Measurements from ENCODE around the gene EXOC6. TPM values are rescaled to one million over a fixed set of nuclear protein-coding genes. Genes with fewer than 3 reads are reported as not detected.
"Not testable (repeated sequence)": the region's sequence is repeated elsewhere in the genome, so short reads cannot be mapped to it uniquely, and the experiment has no call there.

Gene EXOC6
- total RNA-seq, 1 experiment from 2014 or later = 15.7 TPM

DNA sequence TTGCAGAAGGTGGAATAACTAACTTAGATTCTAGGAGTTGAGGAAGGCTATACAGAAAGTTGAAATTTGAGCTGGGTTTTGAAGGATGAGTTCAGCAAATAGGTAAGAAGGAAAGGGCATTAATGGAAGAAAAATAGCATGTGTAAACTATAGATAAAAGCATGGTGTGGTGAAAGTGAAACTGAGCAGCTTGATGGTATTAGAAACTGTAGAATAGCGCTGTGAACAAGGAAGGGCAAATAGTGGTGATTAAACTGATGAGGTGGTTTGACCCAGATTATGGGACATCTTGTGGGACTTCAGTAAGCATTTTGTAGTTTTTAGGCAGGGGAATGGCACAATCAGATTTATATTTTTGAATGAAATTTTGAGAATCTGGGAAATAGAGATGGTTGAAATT, 90.5 kb downstream of the EXOC6 start:
- no peak for DNase-seq (ENCODE audit: low spot score)

DNA sequence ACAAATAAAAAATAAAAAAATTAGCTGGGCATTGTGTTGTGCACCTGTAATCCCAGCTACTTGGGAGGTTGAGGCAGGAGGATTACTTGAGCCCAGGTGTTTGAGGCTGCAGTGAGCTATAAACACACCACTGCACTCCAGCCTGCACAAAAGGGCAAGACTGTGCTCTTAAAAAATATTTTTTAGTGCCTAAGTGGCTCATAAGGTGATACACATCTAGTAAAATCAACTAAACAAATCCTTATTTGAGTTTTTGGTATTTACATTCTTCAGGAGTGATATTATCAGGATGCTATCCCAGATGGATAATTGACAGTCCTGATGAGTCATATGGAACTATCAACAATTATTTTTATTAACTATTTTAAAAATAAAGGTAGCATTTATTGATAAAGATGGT, 93.9 kb downstream of the EXOC6 start:
- no peak for DNase-seq (ENCODE audit: low spot score)

DNA sequence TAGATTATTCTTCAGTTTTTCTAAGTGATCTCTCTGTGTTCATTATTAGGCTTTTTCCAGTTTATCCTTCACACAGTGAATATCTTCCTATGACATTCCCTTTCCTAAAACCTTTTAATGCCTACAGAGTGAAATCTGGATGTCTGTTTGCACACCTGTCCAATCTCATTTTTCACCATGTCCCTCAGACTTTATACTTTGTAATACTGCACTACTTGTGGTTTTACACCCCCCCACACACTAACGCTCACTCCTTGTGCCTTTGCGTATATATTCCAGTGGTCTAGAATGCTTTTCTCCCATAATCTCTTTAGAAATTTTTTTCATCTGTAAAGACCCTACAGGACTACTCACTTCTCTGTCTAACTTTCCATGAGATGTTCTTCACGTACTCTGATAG, 98.2 kb downstream of the EXOC6 start:
- DNase-seq (ENCODE audit: low spot score) = no peak

DNA sequence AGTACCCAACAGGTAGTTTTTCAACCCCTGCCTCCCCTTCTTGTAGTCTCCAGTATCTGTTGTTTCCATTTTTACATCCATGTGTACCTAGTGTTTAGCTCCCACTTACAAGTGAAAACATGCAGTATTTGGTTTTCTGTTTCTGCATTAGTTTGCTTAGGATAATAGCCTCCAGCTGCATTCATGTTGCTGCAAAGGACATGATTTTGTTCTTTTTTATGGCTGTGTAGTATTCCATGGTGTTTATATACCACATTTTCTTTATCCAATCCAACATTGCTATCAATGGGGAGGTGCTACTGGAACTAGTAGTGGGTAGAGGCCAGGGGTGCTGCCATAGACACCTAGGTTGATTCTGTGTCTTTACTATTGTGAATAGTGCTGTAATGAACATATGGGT, 104.3 kb downstream of the EXOC6 start:
- DNase-seq (ENCODE audit: low spot score) = not testable (repeated sequence)

DNA sequence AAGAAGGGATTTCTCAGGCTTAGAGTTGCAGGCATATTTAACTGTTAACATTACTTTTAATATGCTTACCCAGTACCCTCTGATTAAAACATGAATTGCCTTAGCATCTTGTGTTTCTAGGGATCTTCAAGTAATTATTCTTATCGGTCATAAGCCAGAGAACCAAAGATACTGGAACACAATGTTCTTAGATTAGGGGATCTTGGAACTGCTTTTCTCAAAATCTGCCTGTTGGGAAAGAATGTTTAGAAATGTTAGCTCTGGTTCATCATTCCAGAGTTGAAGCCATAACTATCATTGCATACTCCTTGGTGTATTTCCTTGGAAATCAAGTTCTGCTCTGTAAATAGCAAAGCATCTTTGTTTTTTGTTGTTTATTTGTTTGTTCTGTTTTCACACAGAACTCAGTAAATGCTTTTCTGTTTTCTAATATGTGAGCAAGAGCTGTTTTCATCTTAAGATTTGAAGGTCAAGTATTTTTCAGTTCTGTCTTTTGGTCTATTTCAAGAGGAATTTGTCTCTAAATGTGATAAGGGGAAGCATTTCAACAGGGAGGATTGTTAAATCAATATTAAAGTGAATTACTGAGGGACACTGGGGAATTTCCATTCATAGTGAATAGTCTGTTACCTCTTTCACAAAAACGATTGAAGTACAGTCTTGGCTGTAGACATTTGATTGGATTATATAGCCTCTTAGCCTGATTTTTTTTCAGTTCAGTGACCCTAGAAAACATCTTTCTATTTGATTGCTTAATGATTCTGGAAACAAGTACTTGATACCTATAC, 109.1 kb downstream of the EXOC6 start:
- DNase-seq (ENCODE audit: low spot score) = no peak

DNA sequence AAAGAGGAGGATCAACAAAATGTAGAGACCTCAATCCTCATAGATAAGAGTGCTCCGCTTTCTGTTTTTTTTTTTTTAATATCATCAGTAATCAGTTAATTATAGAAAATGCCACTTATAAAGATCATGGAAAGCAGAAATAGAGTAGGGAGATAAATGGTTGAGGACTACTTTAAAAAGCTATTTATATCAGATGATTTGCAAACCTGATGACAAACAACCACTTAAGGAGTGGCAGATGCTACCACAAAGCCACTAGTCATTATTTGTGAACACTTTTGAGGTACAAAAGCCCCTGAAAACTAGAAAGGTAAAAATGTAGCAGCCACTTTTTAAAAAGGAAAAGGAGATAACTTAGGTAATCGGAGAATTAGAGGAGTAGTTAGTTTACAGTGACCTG, 113.3 kb downstream of the EXOC6 start:
- no peak for DNase-seq (ENCODE audit: low spot score)

DNA sequence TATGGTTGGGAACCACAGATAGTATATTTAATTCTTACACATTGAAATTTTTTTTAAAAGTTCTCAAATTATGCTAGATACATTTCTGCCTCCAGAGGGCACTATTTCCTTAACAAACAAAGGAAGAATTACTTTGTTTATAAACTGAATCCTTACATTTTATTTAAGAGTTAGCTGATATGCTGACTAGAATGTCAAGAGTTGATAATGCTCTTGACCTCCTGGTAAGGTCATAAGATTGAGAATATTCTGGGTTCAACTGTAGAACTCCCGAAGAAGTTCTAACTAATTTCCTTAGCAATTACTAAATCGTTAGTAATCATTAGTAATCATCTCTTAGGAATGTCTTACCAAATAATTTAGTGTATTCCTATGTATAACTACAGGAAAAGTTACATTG, 117.0 kb downstream of the EXOC6 start:
- peak; percentile 23 for DNase-seq (ENCODE audit: low spot score)

DNA sequence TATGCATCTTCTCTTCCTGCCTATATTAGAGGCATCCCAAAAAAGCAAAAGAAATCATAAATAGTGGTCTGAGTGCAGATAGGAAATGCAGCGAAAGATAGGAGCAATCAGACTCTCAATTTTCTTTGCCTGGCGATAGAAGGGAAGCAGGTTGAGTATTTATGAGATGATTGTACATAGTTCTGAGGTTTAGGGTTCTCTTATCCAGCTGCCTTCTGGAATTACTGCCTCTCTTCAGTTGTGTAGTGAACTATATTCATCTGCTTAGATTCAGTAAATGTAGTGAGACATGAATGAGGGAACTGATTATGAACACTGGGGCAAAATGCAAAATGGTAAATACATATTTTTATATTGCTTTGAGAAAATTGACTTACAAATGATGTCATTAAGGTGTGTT, 119.3 kb downstream of the EXOC6 start:
- DNase-seq (ENCODE audit: low spot score) = no peak

DNA sequence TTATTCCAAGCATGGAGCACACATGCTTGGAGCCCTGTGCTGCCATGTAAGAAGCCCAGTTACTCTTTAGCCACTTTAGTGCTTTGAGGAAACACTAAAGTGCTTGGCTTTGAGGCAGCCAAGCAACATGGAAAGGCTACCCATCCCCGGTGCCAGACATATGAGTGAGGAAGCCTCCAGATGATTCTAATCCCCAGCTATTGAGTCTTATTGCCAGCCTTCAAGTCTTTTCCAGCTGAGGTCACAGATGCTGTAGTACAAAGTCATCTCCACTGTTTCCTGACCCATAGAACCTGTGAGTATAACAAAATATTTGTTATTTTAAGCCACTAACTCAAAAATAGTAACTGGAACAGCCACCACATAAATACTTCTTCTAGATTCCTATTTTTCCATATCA, 120.8 kb downstream of the EXOC6 start:
- DNase-seq (ENCODE audit: low spot score) = no peak

DNA sequence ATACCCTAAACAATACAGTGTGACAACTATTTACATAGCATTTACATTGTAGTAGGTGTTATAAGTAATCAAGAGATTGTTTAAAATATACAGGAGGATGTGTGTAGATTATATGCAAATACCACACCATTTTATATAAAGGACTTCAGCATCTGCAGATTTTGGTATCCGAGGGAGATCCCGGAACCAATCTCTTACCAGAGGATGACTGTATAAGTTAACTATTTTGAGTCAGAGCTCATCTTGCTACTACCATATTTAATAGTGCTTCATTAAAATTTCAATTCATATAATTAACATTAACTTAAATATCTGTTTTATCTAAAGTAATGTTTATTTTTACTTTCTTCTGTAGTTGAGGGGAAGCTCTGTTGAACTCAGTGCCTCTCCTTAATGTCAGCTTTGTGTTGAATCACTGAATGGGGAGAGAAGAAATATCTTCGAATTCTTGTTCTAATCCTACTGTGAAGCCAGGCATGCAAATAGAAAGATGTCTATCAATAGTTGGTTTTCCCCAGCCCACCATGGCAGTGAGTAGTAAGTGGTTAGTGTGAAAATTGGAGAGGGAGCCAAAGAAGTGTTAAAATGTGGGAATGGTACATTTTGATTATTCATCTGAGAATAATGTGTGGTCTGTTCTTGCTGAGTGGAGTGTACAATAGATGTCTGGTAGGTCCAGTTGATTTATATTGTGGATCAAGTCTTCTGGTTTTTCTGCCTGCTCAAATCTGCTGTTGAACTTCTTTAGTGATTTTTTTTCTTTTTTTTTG, 122.2 kb downstream of the EXOC6 start:
- DNase-seq (ENCODE audit: low spot score) = peak; percentile 46

DNA sequence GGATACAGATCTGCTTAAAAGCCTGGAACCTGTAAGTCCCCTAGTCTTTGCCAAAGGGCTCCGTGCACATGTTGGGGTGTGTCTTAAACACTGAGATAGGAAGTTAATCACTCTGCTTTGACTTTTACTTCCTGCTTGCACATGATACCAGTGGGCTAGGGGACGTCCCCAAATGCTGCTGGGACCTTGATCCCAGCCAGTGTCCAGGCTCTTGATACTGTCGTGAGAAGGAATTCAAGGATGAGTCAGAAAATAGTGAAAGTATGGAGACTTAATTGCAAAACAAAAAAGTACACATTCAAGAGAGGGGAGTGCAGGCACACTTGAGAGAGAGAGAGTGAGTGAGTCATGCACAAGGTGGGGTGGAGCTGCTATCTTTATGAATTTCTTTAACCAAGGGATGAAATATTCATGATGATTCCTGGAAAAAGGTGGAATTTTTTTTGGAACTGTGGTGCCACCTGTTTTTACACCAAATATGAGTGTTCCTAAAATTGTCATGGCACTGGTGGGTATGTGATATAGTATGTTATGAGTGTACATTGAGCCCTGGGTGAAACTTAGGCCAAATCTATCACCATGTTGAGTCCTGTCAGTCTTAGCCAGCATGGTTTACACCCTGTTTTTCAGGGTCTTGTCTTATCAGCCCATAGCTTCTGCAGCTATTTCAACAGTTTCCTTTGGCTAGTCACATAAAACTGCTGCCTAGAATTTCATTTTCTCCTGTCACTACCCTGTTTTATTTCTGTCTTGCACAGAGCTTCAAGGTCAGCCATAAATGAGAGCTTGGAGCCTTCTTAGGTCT, 123.9 kb downstream of the EXOC6 start:
- peak; percentile 90 for DNase-seq (ENCODE audit: low spot score)

DNA sequence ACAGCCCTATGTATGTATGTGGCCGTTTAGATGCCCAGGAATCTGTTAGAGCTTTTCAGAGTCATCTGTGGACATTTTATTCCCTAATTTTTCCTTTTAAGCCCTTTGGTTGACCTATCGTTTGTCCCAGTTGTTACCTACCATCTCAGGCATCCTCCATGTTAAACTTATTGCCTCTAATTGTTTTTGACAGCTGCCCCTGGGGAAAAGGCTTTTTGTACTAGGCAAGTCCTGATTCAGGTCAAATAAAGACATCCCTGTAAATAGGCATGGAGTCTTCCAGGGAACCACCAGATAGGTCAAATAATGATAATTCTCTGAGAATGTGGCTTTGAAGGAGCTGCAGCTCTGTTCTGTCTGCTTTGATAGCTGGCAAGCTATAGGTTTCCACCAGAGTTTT, 124.6 kb downstream of the EXOC6 start:
- no peak for DNase-seq (ENCODE audit: low spot score)

DNA sequence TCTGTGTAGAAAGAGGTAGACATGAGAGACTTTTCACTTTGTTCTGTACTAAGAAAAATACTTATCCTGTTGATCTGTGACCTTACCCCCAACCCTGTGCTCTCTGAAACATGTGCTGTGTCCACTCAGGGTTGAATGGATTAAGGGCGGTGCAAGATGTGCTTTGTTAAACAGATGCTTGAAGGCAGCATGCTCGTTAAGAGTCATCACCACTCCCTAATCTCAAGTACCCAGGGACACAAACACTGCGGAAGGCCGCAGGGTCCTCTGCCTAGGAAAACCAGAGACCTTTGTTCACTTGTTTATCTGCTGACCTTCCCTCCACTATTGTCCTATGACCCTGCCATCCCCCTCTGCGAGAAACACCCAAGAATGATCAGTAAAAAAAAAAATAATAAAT, 128.0 kb downstream of the EXOC6 start:
- DNase-seq (ENCODE audit: low spot score) = not testable (repeated sequence)

DNA sequence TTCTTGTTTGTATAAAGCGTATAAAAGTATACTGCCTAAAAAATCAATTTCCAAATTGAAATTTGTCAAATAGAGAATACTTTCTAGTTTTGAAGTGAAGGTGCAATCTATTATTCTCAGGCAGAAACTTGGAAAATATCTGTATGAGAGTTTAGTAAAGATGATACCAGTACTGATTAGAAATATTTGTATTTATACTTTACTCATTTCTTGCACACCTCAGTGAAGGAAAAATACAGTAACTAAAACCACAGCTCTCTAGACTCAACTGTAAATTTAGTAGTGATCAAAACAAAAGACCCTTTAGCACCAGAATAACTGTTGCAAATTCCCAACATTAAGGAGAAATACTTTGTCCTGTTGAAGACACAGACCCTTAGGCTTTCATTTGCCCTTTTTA, 140.9 kb downstream of the EXOC6 start:
- DNase-seq (ENCODE audit: low spot score) = no peak

DNA sequence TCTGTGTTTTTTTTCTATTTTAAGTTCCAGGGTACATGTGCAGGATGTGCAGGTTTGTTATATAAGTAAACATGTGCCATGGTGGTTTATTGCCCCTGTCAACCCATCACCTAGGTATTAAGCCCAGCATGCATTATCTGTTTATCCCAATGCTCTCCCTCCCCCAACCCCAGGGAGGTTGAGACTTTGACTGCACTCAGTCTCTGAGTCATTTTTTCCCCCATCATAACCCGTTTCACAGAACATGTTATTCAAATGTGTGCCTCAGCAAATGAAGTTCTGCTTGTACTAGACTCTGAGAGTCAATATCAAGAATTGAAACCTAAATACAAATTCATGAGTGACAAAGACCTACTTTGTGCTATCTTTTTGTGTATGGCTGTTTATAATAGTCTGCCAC, 142.3 kb downstream of the EXOC6 start:
- no peak for DNase-seq (ENCODE audit: low spot score)

DNA sequence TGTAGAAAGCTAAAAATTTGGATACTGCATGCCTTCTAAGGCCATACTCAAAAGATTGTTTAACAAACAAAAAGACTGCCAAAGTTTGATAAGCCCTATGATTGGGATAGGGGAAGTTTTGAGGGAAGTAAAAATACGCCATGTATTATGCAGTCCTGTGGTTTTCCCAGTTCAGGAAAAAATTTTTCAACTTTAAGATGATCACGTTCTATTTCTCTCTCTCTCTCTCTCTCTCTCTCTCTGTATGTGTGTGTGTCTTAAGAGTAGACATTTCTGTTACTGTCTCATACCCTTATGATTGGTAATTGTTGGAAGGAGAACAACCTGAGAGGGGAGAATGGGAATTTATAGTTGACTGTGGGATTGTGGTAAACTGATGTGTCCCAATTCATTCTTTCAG, 143.2 kb downstream of the EXOC6 start:
- DNase-seq (ENCODE audit: low spot score) = no peak

DNA sequence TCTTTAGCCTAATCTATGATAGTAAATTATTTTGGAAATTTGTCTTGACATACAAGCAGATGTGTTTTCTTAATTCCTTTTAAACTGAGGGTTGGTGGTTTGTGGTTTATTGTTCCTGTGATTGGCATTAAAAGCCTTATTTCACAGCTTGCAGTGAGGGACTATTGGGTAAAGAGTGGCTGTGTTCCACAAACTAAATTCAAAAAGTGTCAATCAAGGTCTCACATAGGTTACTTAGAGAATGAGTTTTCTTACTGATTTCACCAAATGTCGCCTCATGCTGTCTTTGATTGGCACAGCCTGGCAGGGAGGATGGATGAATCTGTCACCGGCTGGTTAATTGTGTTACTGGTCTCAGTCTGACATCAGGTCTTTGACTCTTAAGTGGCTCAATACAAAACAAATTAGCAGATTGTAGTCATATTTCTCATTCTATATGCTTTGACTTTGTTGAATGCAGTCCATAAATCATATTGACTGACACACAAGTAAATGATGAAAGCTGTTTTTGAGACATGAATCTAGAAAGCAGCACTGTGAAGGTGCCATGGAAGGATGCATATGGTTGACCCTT, 145.5 kb downstream of the EXOC6 start:
- no peak for DNase-seq (ENCODE audit: low spot score)

DNA sequence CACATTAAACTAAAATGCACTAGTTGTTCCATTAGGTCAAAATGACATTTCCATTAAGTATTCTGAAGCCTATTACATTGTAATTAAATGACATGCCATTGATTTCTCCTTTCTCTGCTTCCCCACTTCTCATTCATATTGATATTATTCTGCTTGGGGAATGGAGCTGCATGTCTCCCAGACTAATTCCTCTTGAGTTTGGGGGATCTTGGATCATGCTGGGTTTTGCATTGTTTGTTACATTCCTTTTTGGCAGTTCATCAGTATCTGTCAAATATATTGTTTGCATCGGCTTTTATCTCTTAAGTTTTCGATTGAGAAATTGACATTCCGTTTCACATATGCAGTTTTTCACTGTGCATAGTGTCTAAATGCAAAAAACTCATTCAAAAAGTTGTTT, 147.2 kb downstream of the EXOC6 start:
- no peak for DNase-seq (ENCODE audit: low spot score)

DNA sequence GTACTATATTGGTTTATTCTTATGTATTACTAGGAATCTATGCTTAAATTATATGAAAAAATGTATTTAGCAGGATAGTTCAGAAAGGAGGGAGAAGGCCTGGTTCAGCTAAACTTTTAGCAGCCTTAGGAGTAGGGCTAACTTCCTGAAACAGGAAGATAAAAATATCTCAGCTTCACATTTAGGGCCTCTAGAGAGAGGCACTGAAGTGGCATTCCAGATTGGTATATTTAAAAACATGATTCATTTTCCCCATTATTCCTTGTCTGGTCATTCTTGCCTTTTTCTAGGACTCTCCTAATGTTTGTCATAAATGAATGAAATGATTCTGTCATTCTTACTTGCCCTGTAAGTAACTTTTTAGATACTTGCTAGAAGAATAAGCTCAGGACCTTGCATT, 149.3 kb downstream of the EXOC6 start:
- no peak for DNase-seq (ENCODE audit: low spot score)

DNA sequence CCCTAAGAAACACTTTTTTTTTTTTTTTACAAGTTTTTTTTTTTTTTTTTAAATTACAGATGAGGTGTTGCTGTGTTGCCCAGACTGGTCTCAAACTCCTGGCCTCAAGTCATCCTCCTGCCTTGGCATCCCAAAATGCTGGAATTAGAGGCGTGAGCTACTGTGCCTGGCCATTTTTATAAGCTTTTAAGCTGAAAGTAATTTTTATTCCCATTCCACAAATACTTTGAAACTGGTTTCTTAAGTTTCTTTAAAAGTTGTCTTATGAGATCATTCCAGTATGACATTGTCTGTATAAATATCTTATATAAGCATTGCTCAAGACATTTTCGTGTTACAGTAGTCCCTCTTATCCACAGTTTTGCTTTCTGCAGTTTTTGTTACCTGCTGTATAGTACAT, 150.9 kb downstream of the EXOC6 start:
- no peak for DNase-seq (ENCODE audit: low spot score)

DNA sequence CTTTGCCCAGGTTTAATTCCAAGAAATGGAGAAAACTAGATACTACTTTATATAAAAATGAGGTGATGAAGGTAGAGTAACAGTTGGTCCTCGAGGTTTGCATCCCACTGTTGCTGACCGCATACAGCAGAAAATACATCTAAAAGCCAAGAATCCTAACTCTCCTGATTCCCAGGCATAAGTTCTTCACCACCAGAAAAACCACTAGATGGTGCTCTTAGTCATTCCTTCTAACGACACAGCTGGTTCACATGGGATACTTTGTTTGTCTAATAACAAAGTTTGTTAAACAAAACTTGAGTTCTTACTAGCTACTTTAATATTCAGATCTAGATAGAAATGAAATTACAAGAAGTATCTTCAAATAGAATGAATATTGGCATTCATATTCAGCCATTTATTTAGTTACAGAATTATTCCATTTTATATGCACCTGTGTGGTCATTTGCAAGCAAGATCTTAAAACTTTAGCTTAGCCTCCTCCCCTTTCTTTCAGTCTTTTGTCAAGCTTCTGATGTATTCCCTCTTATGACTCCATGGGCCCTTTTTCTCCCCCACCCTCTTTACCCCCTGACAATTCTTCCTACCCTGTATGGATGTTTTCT, 158.2 kb downstream of the EXOC6 start:
- peak; percentile 44 for DNase-seq (ENCODE audit: low spot score)

DNA sequence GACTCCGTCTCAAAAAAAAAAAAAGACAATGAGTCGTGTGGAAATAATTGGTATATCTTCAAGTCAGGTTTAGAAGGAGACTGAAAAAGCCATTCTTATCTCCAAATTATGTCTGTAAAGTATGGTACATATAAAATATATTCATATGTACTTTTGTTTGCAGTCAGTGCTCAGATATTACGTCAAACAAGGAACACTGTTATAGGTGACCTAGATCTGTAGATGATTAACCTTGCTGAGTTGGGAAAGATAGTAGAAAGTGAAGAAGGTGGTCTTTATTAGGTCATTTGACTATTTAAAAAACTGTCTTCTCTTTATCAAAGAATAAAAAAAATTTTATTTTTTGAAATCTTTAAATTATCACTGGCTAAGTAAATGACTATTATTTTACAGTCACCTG, 167.4 kb downstream of the EXOC6 start:
- DNase-seq (ENCODE audit: low spot score) = no peak

All from A172 (cell line).